PC-9 (cell line): ENCODE results near the gene CCDC34. TPM values are rescaled to one million over a fixed set of nuclear protein-coding genes. Genes with fewer than 3 reads are reported as not detected.

Experiments used
- BruUV-seq: library from RNA; stranded (reverse); fragments of 400-500 nt; replicated peaks from 2 replicates; lab custom pipeline; 2021; lab: Mats Ljungman, UMichigan
- CTCF ChIA-PET: fragments of 300-600 bp; sonication (Branson Sonifier 250); formaldehyde crosslinking; loops from one replicate; lab custom pipeline; 2022; ENCODE audit warnings: antibody characterized with exemption; lab: Charles Lee
- POLR2A ChIA-PET: fragments of 300-600 bp; sonication (Branson Sonifier 250); formaldehyde crosslinking; loops from one replicate; lab custom pipeline; 2022; ENCODE audit warnings: antibody characterized with exemption; ENCODE audit not compliant: unreplicated experiment; lab: Charles Lee
- DNase-seq, 2 experiments: peaks; one replicate each; pipeline versions ENCODE4 v3.0.0 to v3.0.0-alpha.2; 2015 to 2022; ENCODE audit warnings: mixed read lengths in 1 of 2
- H2AFZ ChIP-seq: fragments of 200-600 bp; sonication (generic); 2 replicates; pipeline ENCODE4 v1.8.1; 2017; ENCODE audit warnings: antibody characterized with exemption
- H3F3A ChIP-seq: fragments of 200-600 bp; sonication (generic); 2 replicates; pipeline ENCODE4 v1.8.1; 2017; ENCODE audit warnings: antibody characterized with exemption, mild to moderate bottlenecking, low read depth; ENCODE audit not compliant: insufficient read depth
- H3K27ac ChIP-seq: fragments of 200-600 bp; sonication (generic); 2 replicates; pipeline ENCODE4 v1.6.1; 2016; ENCODE audit warnings: mixed run types
- H3K27me3 ChIP-seq: fragments of 200-600 bp; sonication (generic); 2 replicates; pipeline ENCODE4 v1.6.1; 2016; ENCODE audit warnings: low read depth, mixed run types; ENCODE audit not compliant: insufficient read depth
- H3K36me3 ChIP-seq: fragments of 200-600 bp; sonication (generic); 2 replicates; pipeline ENCODE4 v1.6.1; 2016; ENCODE audit warnings: low read depth, mixed run types
- H3K4me1 ChIP-seq: fragments of 200-600 bp; sonication (generic); replicated peaks from 2 replicates; pipeline ENCODE4 v1.6.1; 2016; ENCODE audit warnings: mixed run types; ENCODE audit not compliant: insufficient read depth
- H3K4me2 ChIP-seq: fragments of 200-600 bp; sonication (generic); 2 replicates; pipeline ENCODE4 v1.6.1; 2017; ENCODE audit warnings: mixed run types
- H3K4me3 ChIP-seq: fragments of 200-600 bp; sonication (generic); 2 replicates; pipeline ENCODE4 v1.6.1; 2016; ENCODE audit warnings: mixed run types
- H3K79me2 ChIP-seq: fragments of 200-600 bp; sonication (generic); 2 replicates; pipeline ENCODE4 v1.6.1; 2017; ENCODE audit warnings: low read depth, mixed run types
- H3K9me2 ChIP-seq: fragments of 200-600 bp; sonication (generic); 2 replicates; pipeline ENCODE4 v1.8.1; 2017; ENCODE audit warnings: mild to moderate bottlenecking; ENCODE audit not compliant: insufficient read depth
- H3K9me3 ChIP-seq: fragments of 200-600 bp; sonication (generic); 2 replicates; pipeline ENCODE4 v1.8.1; 2016; ENCODE audit warnings: low read depth; ENCODE audit not compliant: insufficient read depth
- H4K20me1 ChIP-seq: fragments of 200-600 bp; sonication (generic); 2 replicates; pipeline ENCODE4 v1.8.1; 2017; ENCODE audit not compliant: insufficient read depth
- EZH2 ChIP-seq: fragments of 200-600 bp; sonication (generic); IDR thresholded peaks from 2 replicates; pipeline ENCODE4 v1.8.0; 2017; ENCODE audit warnings: antibody characterized with exemption, low read depth
- intact Hi-C: fragments of 100-400 bp; cut with micrococcal nuclease; formaldehyde crosslinking; loops from one replicate; pipeline ENCODE4 v1.10.0; 2022; ENCODE audit not compliant: unreplicated experiment
- total RNA-seq: library from RNA; stranded (reverse); gene quantifications from 2 replicates; pipeline ENCODE4 v1.2.3, GENCODE V29; 2021
- TF ChIP-seq, protein P1 (sequence below): fragments of 200-600 bp; sonication (generic); conservative IDR thresholded peaks from 2 replicates; pipeline ENCODE4 v1.6.1; 2017; ENCODE audit warnings: mixed run types, antibody characterized with exemption, mild to moderate bottlenecking, moderate library complexity

The CCDC34 gene
- total RNA-seq, 1 experiment from 2014 or later = 33.6 TPM

DNA sequence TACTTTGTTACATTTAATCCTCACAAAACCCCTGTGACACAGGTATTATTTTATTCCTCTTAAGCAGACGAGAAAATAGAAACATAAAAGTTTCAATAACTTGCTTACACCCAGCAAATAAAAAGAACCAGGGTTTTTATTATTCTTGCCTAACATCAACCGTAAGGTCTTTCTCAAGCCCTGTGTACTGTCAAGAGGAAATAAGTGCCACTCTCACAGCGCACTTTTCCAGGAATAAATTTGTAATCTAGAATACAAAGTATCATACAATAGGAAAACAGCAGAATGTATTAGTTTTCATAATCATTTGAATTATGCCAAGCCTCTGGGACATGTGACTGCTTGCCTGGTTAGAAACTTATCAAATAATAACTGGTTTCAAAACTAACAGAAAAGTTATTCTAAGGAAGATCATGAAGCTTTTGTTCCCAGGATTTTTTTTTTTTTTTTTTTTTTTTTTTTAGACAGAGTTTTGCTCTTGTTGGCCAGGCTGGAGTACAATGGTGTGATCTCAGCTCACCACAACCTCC is 7.4 kb downstream of the CCDC34 start:
- Histone ChIP-seq H4K20me1 (no peaks in the 10 kb centered on the region), H3F3A (0 out of 2 replicates have a peak, but pooled peaks cover 3% of the 10 kb centered on the region), H3K4me2 (no peak overlapping the region), H3K9me2 (no peaks in the 10 kb centered on the region), H3K9me3 (no peaks in the 10 kb centered on the region), H3K79me2 (0 out of 2 replicates have a peak, but pooled peaks cover 9% of the 10 kb centered on the region), H3K27me3 (no peaks in the 10 kb centered on the region), H3K4me3 (no peak overlapping the region), H3K36me3 (no peaks in the 10 kb centered on the region), H3K27ac (no peak overlapping the region), H2AFZ (no peak overlapping the region), H3K4me1 (0 out of 2 replicates have a peak, but pooled peaks cover 6% of the 10 kb centered on the region)
- no TSS peak for BruUV-seq
- DNase-seq = no peak
- POLR2A ChIA-PET = no interaction called here
- CTCF ChIA-PET = no interaction called here
- TF ChIP-seq, protein P1, sequence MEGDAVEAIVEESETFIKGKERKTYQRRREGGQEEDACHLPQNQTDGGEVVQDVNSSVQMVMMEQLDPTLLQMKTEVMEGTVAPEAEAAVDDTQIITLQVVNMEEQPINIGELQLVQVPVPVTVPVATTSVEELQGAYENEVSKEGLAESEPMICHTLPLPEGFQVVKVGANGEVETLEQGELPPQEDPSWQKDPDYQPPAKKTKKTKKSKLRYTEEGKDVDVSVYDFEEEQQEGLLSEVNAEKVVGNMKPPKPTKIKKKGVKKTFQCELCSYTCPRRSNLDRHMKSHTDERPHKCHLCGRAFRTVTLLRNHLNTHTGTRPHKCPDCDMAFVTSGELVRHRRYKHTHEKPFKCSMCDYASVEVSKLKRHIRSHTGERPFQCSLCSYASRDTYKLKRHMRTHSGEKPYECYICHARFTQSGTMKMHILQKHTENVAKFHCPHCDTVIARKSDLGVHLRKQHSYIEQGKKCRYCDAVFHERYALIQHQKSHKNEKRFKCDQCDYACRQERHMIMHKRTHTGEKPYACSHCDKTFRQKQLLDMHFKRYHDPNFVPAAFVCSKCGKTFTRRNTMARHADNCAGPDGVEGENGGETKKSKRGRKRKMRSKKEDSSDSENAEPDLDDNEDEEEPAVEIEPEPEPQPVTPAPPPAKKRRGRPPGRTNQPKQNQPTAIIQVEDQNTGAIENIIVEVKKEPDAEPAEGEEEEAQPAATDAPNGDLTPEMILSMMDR = no peak
- no peak for TF ChIP-seq EZH2
- intact Hi-C loops = no loop called here

DNA sequence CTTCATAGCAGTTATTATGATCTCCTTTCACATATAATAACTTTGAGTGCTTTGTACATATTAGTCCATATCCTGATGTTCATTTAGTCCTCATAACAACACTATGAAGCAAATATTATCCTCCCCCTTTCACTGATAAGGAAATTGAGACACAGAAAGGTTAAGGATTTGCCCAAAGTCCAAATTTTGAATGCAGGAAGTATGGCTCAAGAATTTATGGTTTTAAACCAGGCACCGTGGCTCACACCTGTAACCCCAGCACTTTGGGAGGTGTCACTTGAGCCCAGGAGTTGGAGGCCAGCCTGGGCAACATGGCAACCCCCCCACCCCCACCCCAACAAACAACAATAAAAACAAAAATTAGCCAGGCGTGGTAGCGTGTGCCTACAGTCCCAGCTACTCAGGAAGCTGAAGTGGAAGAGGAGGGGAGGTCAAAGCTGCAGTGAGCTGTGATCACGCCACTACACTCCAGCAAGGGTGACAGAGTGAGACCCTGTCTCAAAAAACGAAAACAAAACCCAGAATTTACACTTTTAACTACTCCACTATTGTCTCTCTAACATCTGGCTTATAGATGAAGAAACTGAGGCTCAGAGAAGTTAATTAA is 8.6 kb downstream of the CCDC34 start:
- POLR2A ChIA-PET = no interaction called here
- no peak overlapping the region for H3K27ac ChIP-seq
- no TSS peak for BruUV-seq

DNA sequence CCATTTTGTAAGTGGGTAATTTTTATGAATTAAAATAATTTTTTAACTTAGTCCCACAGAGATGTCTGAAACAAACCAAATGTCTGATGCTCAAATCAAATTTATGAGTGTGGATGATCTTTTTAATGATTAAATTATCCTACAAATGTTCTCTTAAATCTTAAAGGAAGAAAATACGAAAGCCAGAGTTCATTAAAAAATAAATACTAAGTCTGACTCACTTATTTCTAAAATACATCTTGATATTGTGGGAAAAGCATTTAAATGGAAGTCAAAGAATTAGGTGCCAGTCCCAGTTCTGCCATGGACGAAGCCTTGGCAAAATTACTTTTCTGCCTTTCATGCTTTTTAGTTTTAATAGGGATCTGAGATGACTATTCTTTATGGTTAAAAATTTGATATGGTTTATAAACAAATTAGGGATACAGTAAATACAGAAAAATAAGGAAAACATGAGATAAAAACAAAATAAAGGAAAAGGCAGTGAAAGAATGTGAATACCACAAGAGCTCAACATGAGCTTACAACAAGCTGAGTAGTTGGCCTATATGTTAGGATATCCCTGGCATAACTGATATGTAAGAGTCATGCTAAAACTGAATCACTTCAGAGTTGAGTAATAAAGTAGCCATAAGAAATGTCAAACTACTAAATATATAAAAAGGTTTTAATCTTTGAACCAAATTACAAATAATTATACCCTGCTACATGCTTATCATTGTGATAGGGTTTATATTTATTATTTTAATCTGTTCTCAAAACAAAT is 9.2 kb downstream of the CCDC34 start:
- ChIA-PET POLR2A (no interaction called here), CTCF (no interaction called here)
- no peak overlapping the region for H3K4me2 ChIP-seq
- H3K9me2 ChIP-seq = no peaks in the 10 kb centered on the region
- DNase-seq = no peak
- H3K27me3 ChIP-seq = no peaks in the 10 kb centered on the region
- H3K4me1 ChIP-seq = 0 out of 2 replicates have a peak, but pooled peaks cover 1% of the 10 kb centered on the region
- H3K79me2 ChIP-seq = 0 out of 2 replicates have a peak, but pooled peaks cover 3% of the 10 kb centered on the region
- TF ChIP-seq EZH2 = no peak
- TF ChIP-seq, protein P1 = no peak
- intact Hi-C loops = no loop called here
- no peak overlapping the region for H3K27ac ChIP-seq
- H3K36me3 ChIP-seq = no peaks in the 10 kb centered on the region
- H3K4me3 ChIP-seq = no peak overlapping the region
- no peak overlapping the region for H2AFZ ChIP-seq
- H3K9me3 ChIP-seq = no peaks in the 10 kb centered on the region
- H3F3A ChIP-seq = 0 out of 2 replicates have a peak, but pooled peaks cover 3% of the 10 kb centered on the region
- no peaks in the 10 kb centered on the region for H4K20me1 ChIP-seq
- BruUV-seq = no TSS peak

More for the DNA sequence above, 8.6 kb downstream of the CCDC34 start:
- Histone ChIP-seq H4K20me1 (no peaks in the 10 kb centered on the region), H3K9me2 (no peaks in the 10 kb centered on the region), H3F3A (0 out of 2 replicates have a peak, but pooled peaks cover 3% of the 10 kb centered on the region), H3K9me3 (no peaks in the 10 kb centered on the region), H3K4me1 (0 out of 2 replicates have a peak, but pooled peaks cover 6% of the 10 kb centered on the region), H3K4me3 (no peak overlapping the region), H3K36me3 (no peaks in the 10 kb centered on the region), H3K27me3 (no peaks in the 10 kb centered on the region), H3K4me2 (no peak overlapping the region), H2AFZ (no peak overlapping the region), H3K79me2 (0 out of 2 replicates have a peak, but pooled peaks cover 3% of the 10 kb centered on the region)
- CTCF ChIA-PET = no interaction called here
- intact Hi-C loops = no loop called here
- DNase-seq = no peak
- TF ChIP-seq EZH2 = no peak
- TF ChIP-seq, protein P1 = no peak
